K562 (cell line): ENCODE results near the gene LITAF. TPM values are rescaled to one million over a fixed set of nuclear protein-coding genes. Genes with fewer than 3 reads are reported as not detected.

Experiments used
- ATAC-seq: fragments of 200-7000 bp; cut with Tn5 transposase; 3 replicates; pipeline ENCODE4 v1.9.1; 2020; ENCODE audit warnings: moderate library complexity
- BruUV-seq: library from RNA; stranded (reverse); fragments of 400-500 nt; replicated peaks from 2 replicates; lab custom pipeline; 2021; lab: Mats Ljungman, UMichigan
- CTCF ChIA-PET: fragments of 300-600 bp; formaldehyde crosslinking; extraction: SDS; loops from one replicate; lab custom pipeline; 2021; ENCODE audit warnings: low intra/inter-chr PET ratio; lab: Yijun Ruan, JAX
- POLR2A ChIA-PET: fragments of 300-600, 350-650 bp; sonication (Branson Sonifier 250); formaldehyde crosslinking; extraction: SDS; loops from one replicate; lab custom pipeline; 2021; ENCODE audit warnings: antibody characterized with exemption, inconsistent platforms; lab: Yijun Ruan, JAX
- DNase-seq, 4 experiments: peaks; one replicate each; pipeline versions ENCODE4 v3.0.0 to v3.0.0-alpha.2; 2011 to 2018; ENCODE audit warnings: low spot score in 3 of 4, mixed read lengths in 3 of 4; ENCODE audit errors: extremely low read depth in 1 of 4
- FAIRE-seq: peaks from 2 replicates; lab custom pipeline; 2011; peaks lifted over from hg19 to GRCh38; lab: Jason Lieb, UNC
- H2AFZ ChIP-seq: 2 replicates; pipeline ENCODE4 v1.6.0; 2011; ENCODE audit warnings: low read depth, low read length, control low read depth, inconsistent platforms
- H3K27ac ChIP-seq: fragments of 200-600 bp; 3 replicates; pipeline ENCODE4 v1.8.0; 2011; ENCODE audit warnings: low read depth, mild to moderate bottlenecking, control low read depth, inconsistent platforms, low read length, moderate library complexity, mixed read lengths; ENCODE audit errors: extremely low read depth
- H3K27me3 ChIP-seq, 2 experiments: fragments of 300-600 bp in 1 of 2; 2 replicates in 1 of 2; 3 replicates in 1 of 2; pipeline versions ENCODE4 v1.6.0 to v1.8.0; 2011; ENCODE audit warnings: inconsistent platforms in 2 of 2, low read length in 2 of 2, mild to moderate bottlenecking in 1 of 2, mixed read lengths in 1 of 2, moderate library complexity in 1 of 2; ENCODE audit not compliant: control insufficient read depth in 2 of 2, insufficient read depth in 2 of 2
- H3K36me3 ChIP-seq: fragments of 300-600 bp; 3 replicates; pipeline ENCODE4 v1.8.0; 2011; ENCODE audit warnings: mild to moderate bottlenecking, low read length, inconsistent platforms; ENCODE audit not compliant: control insufficient read depth, insufficient read depth
- H3K4me1 ChIP-seq, 2 experiments: fragments of 200-600 bp in 1 of 2; replicated peaks in 1 of 2; 2 replicates in 1 of 2; 3 replicates in 1 of 2; pipeline versions ENCODE4 v1.5.1 to v1.8.0; 2011; ENCODE audit warnings: inconsistent platforms in 2 of 2, low read length in 2 of 2, mild to moderate bottlenecking in 1 of 2, mixed read lengths in 1 of 2, moderate library complexity in 1 of 2; ENCODE audit not compliant: control insufficient read depth in 2 of 2, insufficient read depth in 2 of 2
- H3K4me2 ChIP-seq: 2 replicates; pipeline ENCODE4 v1.6.1; 2011; ENCODE audit warnings: low read length, control low read depth, inconsistent platforms, mixed read lengths; ENCODE audit not compliant: insufficient read depth
- H3K4me3 ChIP-seq: fragments of 200-600 bp; sonication (generic), shearing (Covaris generic); 2 replicates; pipeline ENCODE4 v1.5.1; 2016; ENCODE audit warnings: control low read depth, inconsistent platforms
- H3K79me2 ChIP-seq: fragments of 200-600 bp; 3 replicates; pipeline ENCODE4 v1.8.0; 2011; ENCODE audit warnings: low read length, inconsistent platforms; ENCODE audit not compliant: control insufficient read depth, insufficient read depth
- H3K9ac ChIP-seq, 2 experiments: 2 replicates each; pipeline versions ENCODE4 v1.6.0 to v1.6.1; 2011; ENCODE audit warnings: low read depth in 2 of 2, low read length in 2 of 2, control low read depth in 1 of 2, inconsistent platforms in 1 of 2, mild to moderate bottlenecking in 1 of 2, mixed read lengths in 1 of 2; ENCODE audit not compliant: insufficient read depth in 1 of 2
- H3K9me1 ChIP-seq: one replicate; pipeline ENCODE4 v1.6.0; 2011; ENCODE audit warnings: inconsistent platforms, mild to moderate bottlenecking, low read length, moderate library complexity; ENCODE audit not compliant: control insufficient read depth, insufficient read depth
- H3K9me3 ChIP-seq: replicated peaks from 2 replicates; pipeline ENCODE4 v1.5.1; 2011; ENCODE audit warnings: low read depth, low read length, inconsistent platforms; ENCODE audit not compliant: control insufficient read depth, insufficient read depth
- H4K20me1 ChIP-seq: replicated peaks from 2 replicates; pipeline ENCODE4 v1.6.1; 2011; ENCODE audit warnings: low read length, inconsistent platforms, mixed read lengths; ENCODE audit not compliant: control insufficient read depth, insufficient read depth
- BDP1 ChIP-seq: IDR thresholded peaks from 3 replicates; pipeline ENCODE4 v1.6.1; 2011; ENCODE audit not compliant: insufficient read length, insufficient read depth
- DMBX1 ChIP-seq: fragments of 250-450 bp; sonication (Bioruptor Pico); IDR thresholded peaks from 2 replicates; pipeline ENCODE4 v1.8.0; 2022; ENCODE audit warnings: inconsistent platforms, mild to moderate bottlenecking, moderate library complexity, borderline replicate concordance
- DNMT1 ChIP-seq: fragments of 450-650 bp; IDR thresholded peaks from 2 replicates; pipeline ENCODE4 v1.6.1; 2016; ENCODE audit warnings: antibody characterized with exemption, mild to moderate bottlenecking
- ELF1 ChIP-seq: fragments of 200-800 bp; sonication (Bioruptor generic); IDR thresholded peaks from 2 replicates; pipeline ENCODE4 v1.6.1; 2016; ENCODE audit warnings: missing genetic modification characterization, missing compliant biosample characterization
- ELF4 ChIP-seq: fragments of 450-650 bp; formaldehyde crosslinking; IDR thresholded peaks from 2 replicates; pipeline ENCODE4 v1.4.0; 2022; ENCODE audit warnings: missing genetic modification characterization
- GABPB2 ChIP-seq: fragments of 250-450 bp; sonication (Bioruptor Pico); conservative IDR thresholded peaks from 2 replicates; pipeline ENCODE4 v1.5.1; 2021; ENCODE audit warnings: mild to moderate bottlenecking
- HDAC6 ChIP-seq: IDR thresholded peaks from 2 replicates; pipeline ENCODE4 v1.6.1; 2012; ENCODE audit warnings: low read depth, mild to moderate bottlenecking, control low read depth, inconsistent platforms, low read length, moderate library complexity
- HNRNPUL1 ChIP-seq: fragments of 200-400 bp; formaldehyde crosslinking; IDR thresholded peaks from 2 replicates; pipeline ENCODE4 v1.6.1; 2017; ENCODE audit warnings: low read length
- MTA2 ChIP-seq: fragments of 450-650 bp; IDR thresholded peaks from 2 replicates; pipeline ENCODE4 v1.6.1; 2016; ENCODE audit warnings: low read depth
- NR3C1 ChIP-seq: sonication (generic); formaldehyde crosslinking; IDR thresholded peaks from 2 replicates; pipeline ENCODE4 v1.8.1; 2022; ENCODE audit warnings: missing genetic modification reagents
- PCBP2 ChIP-seq: fragments of 200-400 bp; formaldehyde crosslinking; IDR thresholded peaks from 2 replicates; pipeline ENCODE4 v1.6.1; 2018; ENCODE audit warnings: low read length, low read depth, mild to moderate bottlenecking, moderate library complexity; ENCODE audit not compliant: poor library complexity, severe bottlenecking
- POLR2G ChIP-seq: fragments of 200-400 bp; formaldehyde crosslinking; IDR thresholded peaks from 2 replicates; pipeline ENCODE4 v1.6.1; 2017; ENCODE audit warnings: low read depth, mild to moderate bottlenecking, antibody characterized with exemption, low read length, moderate library complexity
- PPARD ChIP-seq: fragments of 250-450 bp; sonication (Bioruptor Pico); IDR thresholded peaks from 2 replicates; pipeline ENCODE4 v1.8.0; 2022; ENCODE audit warnings: inconsistent platforms, mild to moderate bottlenecking, moderate library complexity
- ZNF224 ChIP-seq: sonication (generic); formaldehyde crosslinking; IDR thresholded peaks from 2 replicates; pipeline ENCODE4 v1.8.0; 2022; ENCODE audit warnings: mild to moderate bottlenecking, missing genetic modification reagents
- ZNF282 ChIP-seq: sonication (generic); formaldehyde crosslinking; IDR thresholded peaks from 2 replicates; pipeline ENCODE4 v1.8.1; 2023; ENCODE audit warnings: missing genetic modification reagents
- WGBS: fragments of 100-300 bp; shearing (Covaris generic); methylation state at CpG from one replicate; pipeline ENCODE4 v1.1.6; 2016; ENCODE audit warnings: low coverage, mixed read lengths; ENCODE audit not compliant: insufficient coverage; ENCODE audit errors: missing lambda C conversion rate; 5-methylcytosine and 5-hydroxymethylcytosine counted together
- in situ Hi-C: fragments of 300-500 bp; cut with MboI; formaldehyde crosslinking; loops from 4 replicates; pipeline ENCODE4 v1.15.0; 2018; ENCODE audit warnings: inconsistent platforms, mixed read lengths
- intact Hi-C: fragments of 100-400 bp; cut with micrococcal nuclease; formaldehyde crosslinking; loops from 2 replicates; pipeline ENCODE4 v1.14.2; 2022
- polyA plus RNA-seq, 8 experiments: library from polyadenylated mRNA; depleted of rRNA in 4 of 8; stranded (reverse) in 5 of 8; unstranded in 3 of 8; fragments of >200 nt; fragmentation: Nextera tagmentation in 2 of 8; fragmentation: Illumina TruSeq in 1 of 8; extraction: Ambion mirVana in 2 of 8; extraction: Trizol in 1 of 8; gene quantifications; 2 replicates each; pipeline versions ENCODE4 v1.2.1 to v1.2.3, GENCODE V29; 2011 to 2014; ENCODE audit warnings: inconsistent platforms in 1 of 8, missing spikeins in 1 of 8
- total RNA-seq, 7 experiments: library from RNA; depleted of rRNA in 6 of 7; stranded (reverse); fragments of >200 nt in 6 of 7; fragmentation: Illumina TruSeq in 2 of 7; extraction: Trizol in 2 of 7; gene quantifications; 2 replicates each; pipeline versions ENCODE4 v1.2.1 to v1.2.3, GENCODE V29; 2011 to 2021; ENCODE audit warnings: low replicate concordance in 1 of 7
- TF ChIP-seq, protein P1 (sequence below): fragments of 450-650 bp; formaldehyde crosslinking; IDR thresholded peaks from 2 replicates; pipeline ENCODE4 v1.4.0; 2020; ENCODE audit warnings: mild to moderate bottlenecking, moderate library complexity
- TF ChIP-seq, protein P2 (sequence below): sonication (generic); formaldehyde crosslinking; IDR thresholded peaks from 2 replicates; pipeline ENCODE4 v1.8.1; 2023; ENCODE audit warnings: missing genetic modification reagents, mild to moderate bottlenecking, borderline replicate concordance

LITAF gene
- total and polyA plus RNA-seq, 9 of the 15 experiments (the other 6 are each of a cell fraction or from before 2014, with no cell fraction given), result 4.1 to 17.8 (median 11.9) TPM

DNA sequence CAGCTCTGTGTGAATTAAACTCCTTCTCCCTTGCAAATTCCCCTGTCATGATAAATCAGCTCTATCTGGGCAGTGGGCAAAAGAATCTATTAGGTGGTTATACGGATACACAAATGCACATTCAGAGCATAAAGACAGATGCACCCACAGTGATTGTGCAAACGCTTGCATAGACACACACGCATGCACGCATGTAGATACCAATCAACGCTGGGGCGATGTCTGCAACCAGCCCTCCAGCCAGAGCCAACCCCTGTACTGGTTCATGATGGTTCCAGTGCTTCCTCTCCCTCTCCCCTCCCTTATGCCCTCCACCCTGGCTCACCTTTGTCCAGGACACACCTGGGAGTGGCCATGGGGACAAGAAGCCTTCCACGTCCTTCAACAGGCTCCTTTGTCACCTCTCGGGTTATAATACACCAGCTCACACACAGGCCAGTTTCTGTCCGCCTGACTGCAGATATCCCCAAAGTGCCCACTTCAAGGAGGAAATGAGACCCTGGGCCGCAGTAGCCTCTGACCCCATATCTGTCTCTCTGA is 48.5 kb upstream of the LITAF start:
- Histone ChIP-seq H3K27ac (no peak overlapping the region), H3K79me2 (no peaks in the 10 kb centered on the region), H4K20me1 (no peaks in the 10 kb centered on the region), H3K9ac (no peak overlapping the region), H3K4me3 (no peak overlapping the region), H2AFZ (no peak overlapping the region), H3K4me1 (peaks cover 0 to 5% of the 10 kb centered on the region in 2 experiments; a peak in 2 of 5 replicates), H3K9me1 (no peaks in the 10 kb centered on the region), H3K27me3 (peaks cover 3 to 42% of the 10 kb centered on the region in 2 experiments; a peak in 4 of 5 replicates), H3K4me2 (no peak overlapping the region), H3K9me3 (no peaks in the 10 kb centered on the region), H3K36me3 (no peaks in the 10 kb centered on the region)
- POLR2A ChIA-PET, result interaction anchor here (1.3 kb wide), 1 partner anchor 30 kb away, joined by 4 read pairs; no protein-coding TSS in a partner anchor
- ATAC-seq (no peak), FAIRE-seq (no peak), DNase-seq (no peak)
- BruUV-seq, result no TSS peak
- 28% methylated on average over 10 of the region's 10 CpGs for WGBS
- intact Hi-C loops, result no loop called here
- in situ Hi-C loops, result no loop called here
- CTCF ChIA-PET, result interaction anchor here (0.6 kb wide), 1 partner anchor 375 kb away, joined by 3 read pairs; no protein-coding TSS in a partner anchor
- TF ChIP-seq POLR2G (no peak), DNMT1 (no peak), NR3C1 (no peak), ZNF282 (no peak), PCBP2 (no peak), ELF4 (CRISPR knock-in tag) (no peak), DMBX1 (CRISPR knock-in tag) (no peak), BDP1 (no peak), HDAC6 (no peak), HNRNPUL1 (no peak), GABPB2 (CRISPR knock-in tag) (no peak), MTA2 (no peak), PPARD (CRISPR knock-in tag) (no peak), ZNF224 (CRISPR knock-in tag) (no peak), ELF1 (tag) (no peak)
- TF ChIP-seq, protein P1, sequence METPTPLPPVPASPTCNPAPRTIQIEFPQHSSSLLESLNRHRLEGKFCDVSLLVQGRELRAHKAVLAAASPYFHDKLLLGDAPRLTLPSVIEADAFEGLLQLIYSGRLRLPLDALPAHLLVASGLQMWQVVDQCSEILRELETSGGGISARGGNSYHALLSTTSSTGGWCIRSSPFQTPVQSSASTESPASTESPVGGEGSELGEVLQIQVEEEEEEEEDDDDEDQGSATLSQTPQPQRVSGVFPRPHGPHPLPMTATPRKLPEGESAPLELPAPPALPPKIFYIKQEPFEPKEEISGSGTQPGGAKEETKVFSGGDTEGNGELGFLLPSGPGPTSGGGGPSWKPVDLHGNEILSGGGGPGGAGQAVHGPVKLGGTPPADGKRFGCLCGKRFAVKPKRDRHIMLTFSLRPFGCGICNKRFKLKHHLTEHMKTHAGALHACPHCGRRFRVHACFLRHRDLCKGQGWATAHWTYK, result no peak
- TF ChIP-seq, protein P2, sequence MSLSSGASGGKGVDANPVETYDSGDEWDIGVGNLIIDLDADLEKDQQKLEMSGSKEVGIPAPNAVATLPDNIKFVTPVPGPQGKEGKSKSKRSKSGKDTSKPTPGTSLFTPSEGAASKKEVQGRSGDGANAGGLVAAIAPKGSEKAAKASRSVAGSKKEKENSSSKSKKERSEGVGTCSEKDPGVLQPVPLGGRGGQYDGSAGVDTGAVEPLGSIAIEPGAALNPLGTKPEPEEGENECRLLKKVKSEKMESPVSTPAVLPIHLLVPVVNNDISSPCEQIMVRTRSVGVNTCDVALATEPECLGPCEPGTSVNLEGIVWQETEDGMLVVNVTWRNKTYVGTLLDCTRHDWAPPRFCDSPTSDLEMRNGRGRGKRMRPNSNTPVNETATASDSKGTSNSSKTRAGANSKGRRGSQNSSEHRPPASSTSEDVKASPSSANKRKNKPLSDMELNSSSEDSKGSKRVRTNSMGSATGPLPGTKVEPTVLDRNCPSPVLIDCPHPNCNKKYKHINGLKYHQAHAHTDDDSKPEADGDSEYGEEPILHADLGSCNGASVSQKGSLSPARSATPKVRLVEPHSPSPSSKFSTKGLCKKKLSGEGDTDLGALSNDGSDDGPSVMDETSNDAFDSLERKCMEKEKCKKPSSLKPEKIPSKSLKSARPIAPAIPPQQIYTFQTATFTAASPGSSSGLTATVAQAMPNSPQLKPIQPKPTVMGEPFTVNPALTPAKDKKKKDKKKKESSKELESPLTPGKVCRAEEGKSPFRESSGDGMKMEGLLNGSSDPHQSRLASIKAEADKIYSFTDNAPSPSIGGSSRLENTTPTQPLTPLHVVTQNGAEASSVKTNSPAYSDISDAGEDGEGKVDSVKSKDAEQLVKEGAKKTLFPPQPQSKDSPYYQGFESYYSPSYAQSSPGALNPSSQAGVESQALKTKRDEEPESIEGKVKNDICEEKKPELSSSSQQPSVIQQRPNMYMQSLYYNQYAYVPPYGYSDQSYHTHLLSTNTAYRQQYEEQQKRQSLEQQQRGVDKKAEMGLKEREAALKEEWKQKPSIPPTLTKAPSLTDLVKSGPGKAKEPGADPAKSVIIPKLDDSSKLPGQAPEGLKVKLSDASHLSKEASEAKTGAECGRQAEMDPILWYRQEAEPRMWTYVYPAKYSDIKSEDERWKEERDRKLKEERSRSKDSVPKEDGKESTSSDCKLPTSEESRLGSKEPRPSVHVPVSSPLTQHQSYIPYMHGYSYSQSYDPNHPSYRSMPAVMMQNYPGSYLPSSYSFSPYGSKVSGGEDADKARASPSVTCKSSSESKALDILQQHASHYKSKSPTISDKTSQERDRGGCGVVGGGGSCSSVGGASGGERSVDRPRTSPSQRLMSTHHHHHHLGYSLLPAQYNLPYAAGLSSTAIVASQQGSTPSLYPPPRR (CRISPR knock-in tag), result no peak
